ENCODE measurements around the gene THEMIS.

- no peak for TF ChIP-seq POLR2A (IDR thresholded peaks at IDR 0.05)
- TF ChIP-seq CTCF (IDR thresholded peaks at IDR 0.05), result no peak
- no peak for TF ChIP-seq POLR2AphosphoS5 (IDR thresholded peaks at IDR 0.05)
- no peak for TF ChIP-seq EP300 (IDR thresholded peaks at IDR 0.05)
These were observed 57.3 kb downstream of the THEMIS start for GRCh38 chr6:127843582-127843981.

Measured in suprapubic skin (tissue), 4 donors.